Loucy (cell line): ENCODE results near the gene SRA1.

Experiments used
- EZH2phosphoT487 ChIP-seq: fragments of 200-600 bp; IDR thresholded peaks from 2 replicates; pipeline ENCODE4 v1.6.1; 2018; ENCODE audit warnings: antibody characterized with exemption, mild to moderate bottlenecking, moderate library complexity, borderline replicate concordance
- TF ChIP-seq, protein P1 (sequence below): fragments of 200-600 bp; sonication (generic); conservative IDR thresholded peaks from 2 replicates; pipeline ENCODE4 v1.5.1; 2014; ENCODE audit warnings: mild to moderate bottlenecking, antibody characterized with exemption, low read length

GRCh38 chr5:140548300-140548688 is 9.0 kb downstream of the SRA1 start:
- TF ChIP-seq, protein P1, sequence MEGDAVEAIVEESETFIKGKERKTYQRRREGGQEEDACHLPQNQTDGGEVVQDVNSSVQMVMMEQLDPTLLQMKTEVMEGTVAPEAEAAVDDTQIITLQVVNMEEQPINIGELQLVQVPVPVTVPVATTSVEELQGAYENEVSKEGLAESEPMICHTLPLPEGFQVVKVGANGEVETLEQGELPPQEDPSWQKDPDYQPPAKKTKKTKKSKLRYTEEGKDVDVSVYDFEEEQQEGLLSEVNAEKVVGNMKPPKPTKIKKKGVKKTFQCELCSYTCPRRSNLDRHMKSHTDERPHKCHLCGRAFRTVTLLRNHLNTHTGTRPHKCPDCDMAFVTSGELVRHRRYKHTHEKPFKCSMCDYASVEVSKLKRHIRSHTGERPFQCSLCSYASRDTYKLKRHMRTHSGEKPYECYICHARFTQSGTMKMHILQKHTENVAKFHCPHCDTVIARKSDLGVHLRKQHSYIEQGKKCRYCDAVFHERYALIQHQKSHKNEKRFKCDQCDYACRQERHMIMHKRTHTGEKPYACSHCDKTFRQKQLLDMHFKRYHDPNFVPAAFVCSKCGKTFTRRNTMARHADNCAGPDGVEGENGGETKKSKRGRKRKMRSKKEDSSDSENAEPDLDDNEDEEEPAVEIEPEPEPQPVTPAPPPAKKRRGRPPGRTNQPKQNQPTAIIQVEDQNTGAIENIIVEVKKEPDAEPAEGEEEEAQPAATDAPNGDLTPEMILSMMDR, result no peak
- no peak for TF ChIP-seq EZH2phosphoT487
